ENCODE results near the gene C5orf63. TPM values are rescaled to one million over a fixed set of nuclear protein-coding genes. Genes with fewer than 3 reads are reported as not detected.

Gene C5orf63
- total and polyA plus RNA-seq, 10 of the 15 experiments (the other 5 are each of a cell fraction or from before 2014, with no cell fraction given), result 8.7 to 54.3 (median 11.9) TPM

GRCh38 chr5:127030259-127031146, 42.8 kb downstream of the C5orf63 start, which contains the start of gene MARCHF3 (continued):
- TF ChIP-seq HSF1 (IDR thresholded peaks at IDR 0.05; ENCODE audit: low read depth, low read length), result no peak
- peak; percentile 82 for TF ChIP-seq IKZF1 (conservative IDR thresholded peaks at IDR 0.05)
- TF ChIP-seq KAT2A (conservative IDR thresholded peaks at IDR 0.05; ENCODE audit: control insufficient read depth, low read depth, low read length), result no peak
- no peak for TF ChIP-seq NFIC (IDR thresholded peaks at IDR 0.05; ENCODE audit: low read depth, low read length)
- no peak for TF ChIP-seq ZNF622 (IDR thresholded peaks at IDR 0.05)
- TF ChIP-seq ZNF274 (IDR thresholded peaks at IDR 0.05; ENCODE audit: insufficient read depth, insufficient read length), result no peak
- TF ChIP-seq CHD2 (IDR thresholded peaks at IDR 0.05; ENCODE audit: borderline replicate concordance, low read depth, low read length), result peak; percentile 85
- TF ChIP-seq RELA (IDR thresholded peaks at IDR 0.05; ENCODE audit: borderline replicate concordance, partially characterized antibody), result peak; percentile 29
- TF ChIP-seq MXI1 (IDR thresholded peaks at IDR 0.05; ENCODE audit: low read depth, low read length), result peak; percentile 59; the same call in 1 of the 2 replicates
- no peak for TF ChIP-seq CBX3 (IDR thresholded peaks at IDR 0.05; ENCODE audit: borderline replicate concordance, low read depth)
- no peak for TF ChIP-seq REST (IDR thresholded peaks at IDR 0.05; ENCODE audit: low read depth, low read length)
- TF ChIP-seq PRDM15 (CRISPR knock-in tag; IDR thresholded peaks at IDR 0.05), result no peak
- TF ChIP-seq ZBTB4 (CRISPR knock-in tag; IDR thresholded peaks at IDR 0.05), result no peak
- peak; percentile 63; the same call in 1 of the 2 replicates for TF ChIP-seq SIN3A (IDR thresholded peaks at IDR 0.05; ENCODE audit: low read depth, low read length)
- no peak; the same call in 1 of the 2 replicates for TF ChIP-seq PAX5 (IDR thresholded peaks at IDR 0.05; ENCODE audit: borderline replicate concordance, low read depth, low read length)
- TF ChIP-seq TCF3 (IDR thresholded peaks at IDR 0.05; ENCODE audit: borderline replicate concordance, insufficient read depth, low read depth, low read length), result no peak
- no peak for TF ChIP-seq NR2F1 (conservative IDR thresholded peaks at IDR 0.05)

All from GM12878 (cell line).